Neuron (in vitro differentiated cells): ENCODE results near the gene KIAA1755.

Experiments
- H2AFZ ChIP-seq: one replicate; pipeline ENCODE4 v1.6.1; 2013; ENCODE audit warnings: low read depth, mild to moderate bottlenecking, inconsistent platforms, low read length, moderate library complexity
- H3K27me3 ChIP-seq: one replicate; pipeline ENCODE4 v1.6.1; 2013; ENCODE audit warnings: low read length; ENCODE audit not compliant: insufficient read depth
- H3K36me3 ChIP-seq: one replicate; pipeline ENCODE4 v1.6.1; 2013; ENCODE audit warnings: low read length; ENCODE audit not compliant: insufficient read depth
- H3K4me1 ChIP-seq: one replicate; pipeline ENCODE4 v1.6.1; 2013; ENCODE audit warnings: low read length; ENCODE audit not compliant: insufficient read depth
- H3K4me3 ChIP-seq: 2 replicates; pipeline ENCODE4 v1.5.1; 2013; ENCODE audit warnings: mild to moderate bottlenecking, low read length, moderate library complexity
- H3K9me3 ChIP-seq: one replicate; pipeline ENCODE4 v1.6.1; 2013; ENCODE audit warnings: low read length

KIAA1755 gene

DNA sequence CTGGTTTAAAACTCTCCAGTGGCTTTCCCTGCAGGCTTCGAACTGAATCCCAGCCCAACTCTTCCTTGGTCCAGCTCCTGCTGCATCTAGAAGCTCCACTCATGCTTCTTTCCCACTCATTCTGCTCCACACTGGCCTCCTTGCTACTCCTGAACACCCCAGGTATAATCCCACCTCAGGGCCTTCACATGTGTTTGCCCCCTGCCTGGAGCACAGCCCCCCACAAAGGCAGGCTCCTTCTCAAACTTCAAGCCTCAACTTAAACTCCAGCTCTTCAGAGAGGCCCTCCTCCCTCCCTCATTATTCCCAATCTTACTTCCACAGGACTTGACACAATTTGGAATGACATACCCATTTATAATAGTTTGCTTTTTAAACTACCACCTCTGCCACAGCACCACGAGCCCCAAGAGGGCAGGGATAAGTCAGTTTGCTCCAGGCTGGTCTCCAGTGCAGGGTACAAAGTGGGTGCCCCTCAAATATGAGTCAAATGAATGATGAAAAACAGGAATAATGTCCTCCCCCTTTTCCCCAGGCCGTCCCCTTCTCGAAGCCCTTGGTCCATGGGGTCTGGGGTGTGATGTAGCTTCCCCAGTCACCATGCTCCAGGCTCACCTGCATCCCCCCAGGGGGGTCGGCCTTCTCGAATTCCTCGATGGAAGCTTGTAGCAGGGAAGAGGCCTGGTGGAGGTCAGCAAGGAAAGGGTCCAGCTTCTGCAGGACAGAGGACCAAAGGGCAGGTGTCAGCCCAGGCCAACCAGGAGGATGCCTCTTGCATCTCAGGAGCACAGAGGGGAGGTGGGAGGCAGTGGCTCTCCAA is 37.4 kb downstream of the KIAA1755 start:
- Histone ChIP-seq H3K4me3 (no peak overlapping the region), H3K36me3 (no peaks in the 10 kb centered on the region), H3K27me3 (no peaks in the 10 kb centered on the region), H3K4me1 (peaks cover 2% of the 10 kb centered on the region), H3K9me3 (no peaks in the 10 kb centered on the region), H2AFZ (no peak overlapping the region)

- Histone ChIP-seq H3K9me3 (no peaks in the 10 kb centered on the region), H3K27me3 (no peaks in the 10 kb centered on the region), H3K4me3 (no peak overlapping the region), H2AFZ (no peak overlapping the region), H3K36me3 (no peaks in the 10 kb centered on the region), H3K4me1 (peaks cover 2% of the 10 kb centered on the region)
Measured at GRCh38 chr20:38222231-38222922, 38.2 kb downstream of the KIAA1755 start.

GRCh38 chr20:38221119-38221589 is 39.4 kb downstream of the KIAA1755 start:
- Histone ChIP-seq H3K27me3 (no peaks in the 10 kb centered on the region), H3K9me3 (no peaks in the 10 kb centered on the region), H2AFZ (no peak overlapping the region), H3K4me1 (peaks cover 2% of the 10 kb centered on the region), H3K36me3 (no peaks in the 10 kb centered on the region), H3K4me3 (no peak overlapping the region)

DNA sequence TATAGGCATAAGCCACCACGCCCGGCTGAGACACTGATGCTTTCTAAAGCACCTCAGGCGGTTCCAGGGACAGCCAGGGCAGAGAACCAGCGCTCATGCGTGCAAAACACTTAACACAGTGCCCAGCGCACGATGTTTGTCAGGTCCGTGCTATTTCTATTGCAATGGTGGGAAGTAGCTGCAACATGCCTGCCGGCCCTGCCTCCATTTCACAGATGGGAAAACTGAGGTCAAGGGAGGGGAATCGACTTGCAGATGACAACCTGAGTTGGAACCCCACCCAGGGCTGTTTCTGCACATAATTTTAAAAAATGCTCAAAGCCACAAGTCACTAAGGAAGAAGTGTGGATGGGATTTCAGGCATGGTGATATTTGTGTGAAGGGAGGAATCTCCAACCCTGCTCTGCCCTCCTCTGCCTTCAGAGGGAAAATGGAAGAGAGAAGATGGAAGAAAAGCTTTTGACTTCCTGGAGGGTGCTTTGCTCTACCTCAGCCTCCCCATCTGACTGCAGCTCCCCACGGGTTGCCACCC is 39.9 kb downstream of the KIAA1755 start:
- Histone ChIP-seq H3K9me3 (no peaks in the 10 kb centered on the region), H3K4me1 (peaks cover 2% of the 10 kb centered on the region), H3K36me3 (no peaks in the 10 kb centered on the region), H3K4me3 (no peak overlapping the region), H2AFZ (no peak overlapping the region), H3K27me3 (no peaks in the 10 kb centered on the region)

DNA sequence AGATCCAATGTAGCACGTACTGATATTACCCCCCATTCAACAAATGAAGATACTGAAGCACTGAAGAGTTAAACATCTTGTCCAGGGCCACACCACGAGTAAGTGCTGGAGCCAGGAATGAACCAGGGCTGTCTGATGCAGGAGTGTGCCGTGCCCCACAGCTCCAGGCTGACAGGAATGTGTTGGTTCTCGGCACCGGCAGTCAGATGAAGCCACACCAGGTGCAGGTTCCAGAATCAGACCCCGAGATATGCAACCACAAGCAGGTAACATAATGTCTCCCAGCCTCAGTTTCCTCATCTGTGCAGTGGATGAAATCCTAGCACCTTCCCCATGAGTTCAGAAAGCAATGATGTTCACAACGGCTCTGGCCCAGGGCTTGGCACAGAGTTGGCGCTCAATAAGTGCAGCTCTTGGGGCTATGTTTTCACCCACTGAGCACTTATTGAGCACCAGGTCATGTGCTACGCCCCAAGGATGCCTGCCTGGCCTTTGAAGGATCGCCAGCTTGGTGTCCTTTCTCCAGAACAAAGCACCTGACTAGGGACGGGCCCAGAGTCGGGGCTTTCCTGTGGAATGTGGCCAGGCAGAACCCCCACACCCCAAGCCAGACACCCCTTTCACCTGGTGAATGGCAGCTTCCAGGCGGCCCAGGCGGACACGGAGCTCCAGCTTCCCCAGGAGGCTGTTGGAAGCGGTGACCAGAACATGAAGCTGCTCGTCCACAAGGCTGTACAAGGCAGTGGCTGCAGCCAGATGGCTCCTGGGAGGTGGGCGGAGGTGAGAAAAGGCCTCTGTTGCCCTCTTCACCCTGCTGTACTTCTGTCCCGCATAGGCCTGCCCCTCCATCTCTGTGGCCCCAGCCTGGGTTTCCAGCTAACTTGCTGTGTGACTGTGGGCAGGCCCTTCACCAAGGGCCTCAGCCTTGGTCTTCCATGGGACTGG is 41.3 kb downstream of the KIAA1755 start:
- Histone ChIP-seq H3K36me3 (no peaks in the 10 kb centered on the region), H3K4me1 (peaks cover 2% of the 10 kb centered on the region), H2AFZ (no peak overlapping the region), H3K9me3 (no peaks in the 10 kb centered on the region), H3K4me3 (no peak overlapping the region), H3K27me3 (no peaks in the 10 kb centered on the region)

GRCh38 chr20:38218566-38218885 is 42.0 kb downstream of the KIAA1755 start:
- peaks cover 2% of the 10 kb centered on the region for H3K4me1 ChIP-seq
- no peaks in the 10 kb centered on the region for H3K9me3 ChIP-seq
- no peak overlapping the region for H2AFZ ChIP-seq
- no peak overlapping the region for H3K4me3 ChIP-seq
- no peaks in the 10 kb centered on the region for H3K36me3 ChIP-seq
- no peaks in the 10 kb centered on the region for H3K27me3 ChIP-seq

GRCh38 chr20:38217791-38218565 is 42.6 kb downstream of the KIAA1755 start:
- H3K4me3 ChIP-seq = no peak overlapping the region
- no peaks in the 10 kb centered on the region for H3K27me3 ChIP-seq
- H3K9me3 ChIP-seq = no peaks in the 10 kb centered on the region
- no peak overlapping the region for H2AFZ ChIP-seq
- no peaks in the 10 kb centered on the region for H3K36me3 ChIP-seq
- H3K4me1 ChIP-seq = peaks cover 2% of the 10 kb centered on the region

DNA sequence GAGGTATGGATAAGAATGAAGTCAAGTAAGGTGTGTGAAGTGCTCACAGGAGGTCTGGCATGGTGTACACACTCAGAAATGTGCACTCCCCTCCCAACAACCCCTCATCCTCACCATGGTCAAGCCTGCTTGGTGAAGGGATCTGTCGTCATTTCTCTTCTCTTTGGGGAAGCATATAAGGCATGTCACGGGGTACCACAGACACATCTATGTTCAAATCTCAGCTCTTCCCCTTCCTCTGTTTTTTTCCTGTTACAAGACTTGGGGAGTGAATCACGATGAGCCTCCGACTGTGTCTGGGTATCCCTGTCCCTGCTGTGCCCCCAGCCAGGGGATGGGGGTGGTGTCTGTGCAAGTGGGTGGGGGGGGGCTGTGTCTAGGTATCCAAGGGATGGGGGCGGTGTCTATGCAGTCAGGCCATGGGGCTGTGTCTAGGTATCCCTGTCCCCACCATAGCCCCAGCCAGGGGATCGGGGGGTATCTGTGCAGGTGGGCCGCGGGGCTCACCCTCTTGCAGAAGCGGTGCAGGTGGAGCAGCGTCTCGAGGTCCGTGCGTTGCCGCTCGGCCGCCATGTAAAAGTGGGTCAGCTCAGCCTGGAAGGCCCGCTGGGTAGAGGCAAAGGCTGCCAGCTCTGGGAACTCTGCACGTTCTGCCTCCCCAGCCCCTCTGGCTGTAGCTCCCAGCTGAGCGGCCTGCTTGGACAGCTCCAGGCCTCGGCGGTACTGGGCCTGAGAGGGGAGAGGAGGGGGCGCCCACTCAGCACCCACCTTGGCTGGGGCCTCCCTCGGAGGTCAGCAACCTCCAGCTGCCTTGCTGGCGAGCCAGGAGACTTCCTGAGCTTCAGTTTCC is 43.6 kb downstream of the KIAA1755 start:
- Histone ChIP-seq H3K9me3 (no peaks in the 10 kb centered on the region), H3K4me3 (no peak overlapping the region), H3K4me1 (peaks cover 2% of the 10 kb centered on the region), H3K36me3 (no peaks in the 10 kb centered on the region), H2AFZ (no peak overlapping the region), H3K27me3 (no peaks in the 10 kb centered on the region)

DNA sequence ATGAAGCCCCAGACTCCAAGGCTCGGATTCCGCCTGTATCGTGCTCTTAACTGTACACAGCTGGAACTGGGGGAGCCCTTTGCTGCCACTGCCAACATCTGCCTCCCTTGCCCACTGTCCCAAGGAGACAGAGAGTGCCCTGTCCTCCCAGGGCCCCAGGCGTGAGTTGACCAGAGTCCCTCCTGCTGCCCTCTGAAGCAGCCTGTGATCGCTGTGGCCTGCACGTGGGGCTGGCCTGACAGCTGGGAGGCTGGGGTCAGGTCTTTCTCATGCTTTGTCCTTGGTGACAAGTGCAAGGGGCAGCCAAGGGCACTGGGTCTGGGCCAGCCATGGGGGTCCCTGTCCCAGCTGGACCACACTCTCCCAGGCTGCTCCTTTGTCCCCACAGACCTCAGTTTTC is 44.3 kb downstream of the KIAA1755 start:
- H3K27me3 ChIP-seq = no peaks in the 10 kb centered on the region
- no peak overlapping the region for H3K4me3 ChIP-seq
- H3K9me3 ChIP-seq = no peaks in the 10 kb centered on the region
- H3K36me3 ChIP-seq = no peaks in the 10 kb centered on the region
- no peak overlapping the region for H2AFZ ChIP-seq
- peaks cover 2% of the 10 kb centered on the region for H3K4me1 ChIP-seq

- H3K27me3 ChIP-seq = no peaks in the 10 kb centered on the region
- H3K36me3 ChIP-seq = no peaks in the 10 kb centered on the region
- no peak overlapping the region for H3K4me3 ChIP-seq
- no peak overlapping the region for H2AFZ ChIP-seq
- H3K4me1 ChIP-seq = no peaks in the 10 kb centered on the region
- no peaks in the 10 kb centered on the region for H3K9me3 ChIP-seq
Measured at GRCh38 chr20:38215194-38216182, 45.0 kb downstream of the KIAA1755 start.
